CD14-positive monocyte (primary cell): ENCODE results near the gene FZD2. TPM values are rescaled to one million over a fixed set of nuclear protein-coding genes. Genes with fewer than 3 reads are reported as not detected.

Source experiments
- DNase-seq, 3 donors: peaks; one replicate each; pipeline ENCODE4 v3.0.0-alpha.2; 2011 to 2022
- H2AFZ ChIP-seq: 2 replicates; pipeline ENCODE4 v1.6.0; 2012; ENCODE audit warnings: mild to moderate bottlenecking, low read depth, low read length, inconsistent platforms; ENCODE audit not compliant: insufficient read depth, poor library complexity, severe bottlenecking
- H3K27ac ChIP-seq, 2 donors: 1 replicate in 1 of 2; 2 replicates in 1 of 2; pipeline ENCODE4 v1.5.1; 2012 to 2013; ENCODE audit warnings: low read length in 2 of 2, control low read depth in 1 of 2, inconsistent platforms in 1 of 2, low read depth in 1 of 2, mild to moderate bottlenecking in 1 of 2
- H3K27me3 ChIP-seq, 2 donors: one replicate each; pipeline versions ENCODE4 v1.6.0 to v1.6.1; 2011 to 2013; ENCODE audit warnings: low read length in 2 of 2; ENCODE audit not compliant: control insufficient read depth in 2 of 2, insufficient read depth in 2 of 2
- H3K36me3 ChIP-seq, 2 donors: replicated peaks in 1 of 2; 1 replicate in 1 of 2; 2 replicates in 1 of 2; pipeline versions ENCODE4 v1.5.1 to v1.6.1; 2012 to 2013; ENCODE audit warnings: low read length in 2 of 2, control low read depth in 1 of 2, inconsistent platforms in 1 of 2, mild to moderate bottlenecking in 1 of 2; ENCODE audit not compliant: insufficient read depth in 2 of 2, control insufficient read depth in 1 of 2
- H3K4me1 ChIP-seq, 2 donors: 1 replicate in 1 of 2; 2 replicates in 1 of 2; pipeline versions ENCODE4 v1.5.1 to v1.6.1; 2012 to 2013; ENCODE audit warnings: low read length in 2 of 2, control low read depth in 1 of 2, inconsistent platforms in 1 of 2, mild to moderate bottlenecking in 1 of 2, moderate library complexity in 1 of 2; ENCODE audit not compliant: insufficient read depth in 2 of 2, control insufficient read depth in 1 of 2
- H3K4me2 ChIP-seq: replicated peaks from 2 replicates; pipeline ENCODE3; 2012; ENCODE audit warnings: low read length, moderate library complexity, mild to moderate bottlenecking; ENCODE audit not compliant: poor library complexity, severe bottlenecking; ENCODE audit errors: extremely low read depth
- H3K4me3 ChIP-seq, 3 experiments: fragments of 200-600 bp in 1 of 3; sonication (generic) in 1 of 3; replicated peaks in 1 of 3; 1 replicate in 2 of 3; 2 replicates in 1 of 3; pipeline ENCODE4 v1.5.1; 2011 to 2013; ENCODE audit warnings: low read length in 3 of 3, mild to moderate bottlenecking in 3 of 3, control low read depth in 2 of 3, low read depth in 2 of 3, inconsistent platforms in 1 of 3, moderate library complexity in 1 of 3
- H3K79me2 ChIP-seq: 2 replicates; pipeline ENCODE4 v1.6.0; 2012; ENCODE audit warnings: mild to moderate bottlenecking, control low read depth, inconsistent platforms, low read length, moderate library complexity; ENCODE audit not compliant: insufficient read depth
- H3K9ac ChIP-seq: 2 replicates; pipeline ENCODE4 v1.6.0; 2017; ENCODE audit warnings: low read length, mild to moderate bottlenecking; ENCODE audit not compliant: insufficient read depth, poor library complexity, severe bottlenecking
- H3K9me3 ChIP-seq, 2 donors: replicated peaks in 1 of 2; 1 replicate in 1 of 2; 2 replicates in 1 of 2; pipeline versions ENCODE4 v1.5.1 to v1.6.1; 2012 to 2013; ENCODE audit warnings: low read length in 2 of 2, control low read depth in 1 of 2; ENCODE audit not compliant: control insufficient read depth in 1 of 2, insufficient read depth in 1 of 2
- H4K20me1 ChIP-seq: 2 replicates; pipeline ENCODE4 v1.6.0; 2012; ENCODE audit warnings: mild to moderate bottlenecking, low read length, control low read depth, moderate library complexity; ENCODE audit not compliant: insufficient read depth
- H3K27ac Mint-ChIP-seq, 7 donors: one replicate each; pipeline ENCODE4 v1.8.0; 2020; ENCODE audit warnings: mild to moderate bottlenecking in 7 of 7, mixed read lengths in 7 of 7, moderate library complexity in 6 of 7, inconsistent platforms in 2 of 7
- H3K27me3 Mint-ChIP-seq, 3 donors: one replicate each; pipeline ENCODE4 v1.8.0; 2021 to 2022; ENCODE audit warnings: low read depth in 3 of 3, mild to moderate bottlenecking in 3 of 3, mixed read lengths in 3 of 3, moderate library complexity in 3 of 3, inconsistent platforms in 1 of 3
- H3K36me3 Mint-ChIP-seq, 2 donors: one replicate each; pipeline ENCODE4 v1.8.0; 2020; ENCODE audit warnings: mixed read lengths in 2 of 2, inconsistent platforms in 1 of 2, mild to moderate bottlenecking in 1 of 2
- H3K4me1 Mint-ChIP-seq: one replicate; pipeline ENCODE4 v1.8.0; 2020; ENCODE audit warnings: mild to moderate bottlenecking, mixed read lengths
- H3K4me3 Mint-ChIP-seq, 2 donors: one replicate each; pipeline ENCODE4 v1.8.0; 2020; ENCODE audit warnings: mild to moderate bottlenecking in 2 of 2, mixed read lengths in 2 of 2, moderate library complexity in 1 of 2
- H3K9me3 Mint-ChIP-seq, 7 donors: one replicate each; pipeline ENCODE4 v1.8.0; 2020 to 2022; ENCODE audit warnings: mixed read lengths in 7 of 7, mild to moderate bottlenecking in 6 of 7, moderate library complexity in 6 of 7, inconsistent platforms in 2 of 7
- WGBS: methylation state at CpG from one replicate; pipeline ENCODE4 v1.1.5; 2013; ENCODE audit warnings: missing lambda C conversion rate; ENCODE audit not compliant: insufficient coverage; 5-methylcytosine and 5-hydroxymethylcytosine counted together
- intact Hi-C, 2 donors: fragments of 100-400 bp; cut with micrococcal nuclease; formaldehyde crosslinking; loops; one replicate each; pipeline versions ENCODE4 v1.15.0 to v1.15.1; 2023
- polyA plus RNA-seq, 3 donors: library from polyadenylated mRNA; depleted of rRNA in 1 of 3; unstranded in 2 of 3; stranded (reverse) in 1 of 3; fragments of 300-500 nt in 2 of 3; fragments of >200 nt in 1 of 3; fragmentation: Illumina TruSeq in 2 of 3; gene quantifications; 1 replicate in 2 of 3; 2 replicates in 1 of 3; pipeline ENCODE4 v1.2.3, GENCODE V29; 2012 to 2021
- TF ChIP-seq, protein P1 (sequence below): fragments of 200-600 bp; IDR thresholded peaks from one replicate; pipeline ENCODE4 v1.8.0; 2022; ENCODE audit warnings: antibody characterized with exemption, mild to moderate bottlenecking

FZD2 gene
- polyA plus RNA-seq, 3 donors, result 3.1 to 7.2 (median 6.2) TPM

DNA sequence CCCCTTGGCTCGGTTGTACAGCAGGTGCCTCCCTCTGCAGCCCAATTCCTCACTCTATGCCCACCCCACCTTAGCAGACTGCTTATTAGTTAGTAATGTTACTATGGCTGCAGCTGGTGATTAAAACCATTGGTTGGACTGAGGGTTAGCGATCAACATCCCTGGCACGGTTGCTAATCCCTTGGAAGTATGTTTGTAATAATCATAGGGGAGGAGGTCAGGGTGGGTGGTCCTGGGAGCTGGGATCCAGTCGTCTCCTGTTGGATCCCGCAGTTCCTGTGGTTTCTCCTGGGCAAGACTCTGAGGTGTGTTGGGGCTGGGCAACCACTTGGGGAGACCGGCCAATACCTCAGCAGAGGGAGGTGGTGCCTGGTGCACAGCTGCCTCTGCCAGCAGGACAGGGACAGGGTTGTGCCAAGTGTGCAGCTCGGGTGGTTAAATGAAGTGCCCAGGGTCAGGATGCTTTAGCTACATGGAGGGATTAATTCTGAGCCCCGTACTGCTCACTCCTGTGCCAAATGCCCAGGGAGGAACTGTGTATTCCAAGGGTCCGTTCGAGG, 38.0 kb downstream of the FZD2 start:
- Histone ChIP-seq H3K4me2 (no peak overlapping the region), H3K79me2 (no peaks in the 10 kb centered on the region), H2AFZ (no peak overlapping the region), H3K9me3 (no peaks in the 10 kb centered on the region), H3K36me3 (no peaks in the 10 kb centered on the region), H3K9ac (no peak overlapping the region), H3K27me3 (no peaks in the 10 kb centered on the region), H3K27ac (no peak overlapping the region), H3K4me3 (no peak overlapping the region), H4K20me1 (no peaks in the 10 kb centered on the region), H3K4me1 (no peaks in the 10 kb centered on the region)
- Mint-ChIP-seq H3K36me3 (no peaks in the 10 kb centered on the region), H3K9me3 (no peaks in the 10 kb centered on the region), H3K27me3 (peaks cover 7 to 12% (median 7%) of the 10 kb centered on the region in 3 donors), H3K27ac (no peak overlapping the region), H3K4me3 (no peak overlapping the region), H3K4me1 (peaks cover 3% of the 10 kb centered on the region)
- intact Hi-C loops, result no loop called here
- TF ChIP-seq, protein P1, sequence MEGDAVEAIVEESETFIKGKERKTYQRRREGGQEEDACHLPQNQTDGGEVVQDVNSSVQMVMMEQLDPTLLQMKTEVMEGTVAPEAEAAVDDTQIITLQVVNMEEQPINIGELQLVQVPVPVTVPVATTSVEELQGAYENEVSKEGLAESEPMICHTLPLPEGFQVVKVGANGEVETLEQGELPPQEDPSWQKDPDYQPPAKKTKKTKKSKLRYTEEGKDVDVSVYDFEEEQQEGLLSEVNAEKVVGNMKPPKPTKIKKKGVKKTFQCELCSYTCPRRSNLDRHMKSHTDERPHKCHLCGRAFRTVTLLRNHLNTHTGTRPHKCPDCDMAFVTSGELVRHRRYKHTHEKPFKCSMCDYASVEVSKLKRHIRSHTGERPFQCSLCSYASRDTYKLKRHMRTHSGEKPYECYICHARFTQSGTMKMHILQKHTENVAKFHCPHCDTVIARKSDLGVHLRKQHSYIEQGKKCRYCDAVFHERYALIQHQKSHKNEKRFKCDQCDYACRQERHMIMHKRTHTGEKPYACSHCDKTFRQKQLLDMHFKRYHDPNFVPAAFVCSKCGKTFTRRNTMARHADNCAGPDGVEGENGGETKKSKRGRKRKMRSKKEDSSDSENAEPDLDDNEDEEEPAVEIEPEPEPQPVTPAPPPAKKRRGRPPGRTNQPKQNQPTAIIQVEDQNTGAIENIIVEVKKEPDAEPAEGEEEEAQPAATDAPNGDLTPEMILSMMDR, result no peak
- no peak for DNase-seq
- 60% methylated on average over 7 of the region's 10 CpGs for WGBS

DNA sequence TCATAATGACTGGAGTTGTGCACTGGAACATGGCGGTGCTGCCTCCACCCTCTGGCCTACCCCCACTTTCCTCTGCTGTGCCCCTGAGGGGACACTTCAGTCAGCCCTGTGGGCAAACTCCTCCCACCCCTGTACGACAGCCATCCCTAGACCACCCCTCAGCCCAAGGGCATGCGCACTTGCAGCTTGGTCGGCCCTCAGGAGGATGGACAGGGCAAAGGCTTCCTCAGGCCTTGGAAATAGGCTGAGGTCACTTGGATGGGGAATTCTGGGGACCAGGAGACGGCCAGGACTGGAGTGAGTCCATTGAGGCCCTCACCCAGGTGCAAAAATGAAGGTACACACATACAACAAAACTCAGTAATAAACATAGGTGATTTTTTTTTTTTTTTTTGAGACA, 41.0 kb downstream of the FZD2 start:
- Histone ChIP-seq H3K4me3 (no peak overlapping the region), H3K9me3 (no peaks in the 10 kb centered on the region), H3K36me3 (no peaks in the 10 kb centered on the region), H3K27me3 (no peaks in the 10 kb centered on the region), H3K9ac (no peak overlapping the region), H2AFZ (no peak overlapping the region), H3K4me1 (no peaks in the 10 kb centered on the region), H3K4me2 (no peak overlapping the region), H4K20me1 (no peaks in the 10 kb centered on the region), H3K79me2 (no peaks in the 10 kb centered on the region), H3K27ac (no peak overlapping the region)
- Mint-ChIP-seq H3K36me3 (no peaks in the 10 kb centered on the region), H3K27ac (no peak overlapping the region), H3K4me3 (no peak overlapping the region), H3K27me3 (peaks cover 6 to 10% (median 8%) of the 10 kb centered on the region in 3 donors), H3K4me1 (peaks cover 3% of the 10 kb centered on the region), H3K9me3 (no peaks in the 10 kb centered on the region)
- TF ChIP-seq, protein P1, result no peak
- WGBS, result 90% methylated on average over 2 of the region's 5 CpGs
- intact Hi-C loops, result no loop called here
- DNase-seq, result no peak
